Tibial nerve (tissue), 4 donors: ENCODE results near the gene AUH.

Experiments used
- EP300 ChIP-seq, 2 donors: sonication (generic); formaldehyde crosslinking; IDR thresholded peaks; one replicate each; pipeline ENCODE4 v1.6.1; 2017; ENCODE audit warnings: antibody characterized with exemption in 2 of 2, mild to moderate bottlenecking in 1 of 2
- POLR2A ChIP-seq, 2 donors: fragments of 450-650 bp; IDR thresholded peaks; one replicate each; pipeline ENCODE4 v1.6.1; 2017; ENCODE audit warnings: antibody characterized with exemption in 2 of 2, mild to moderate bottlenecking in 2 of 2, moderate library complexity in 2 of 2
- TF ChIP-seq, protein P1 (sequence below), 5 experiments: fragments of 200-600 bp in 3 of 5; fragments of 450-650 bp in 2 of 5; sonication (generic) in 3 of 5; IDR thresholded peaks; one replicate each; pipeline ENCODE4 v1.5.1; 2016 to 2019; ENCODE audit warnings: antibody characterized with exemption in 5 of 5, mild to moderate bottlenecking in 3 of 5, moderate library complexity in 2 of 5

DNA sequence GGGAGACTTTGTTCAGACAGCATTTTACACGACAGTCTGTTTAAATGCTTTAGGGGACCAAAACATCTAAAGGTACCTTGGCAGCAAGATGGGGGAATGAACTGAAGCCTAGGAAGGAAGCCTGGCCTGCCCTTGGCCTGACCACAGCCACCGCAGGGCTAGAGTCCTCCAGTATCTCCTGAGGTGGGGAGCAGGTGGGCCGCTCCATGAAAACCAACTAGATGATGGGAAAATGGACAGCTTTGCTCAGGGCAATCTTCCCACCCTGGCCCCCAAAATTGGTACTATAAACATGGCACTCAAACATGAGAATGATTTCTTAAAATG is 153.3 kb downstream of the AUH start:
- TF ChIP-seq, protein P1, sequence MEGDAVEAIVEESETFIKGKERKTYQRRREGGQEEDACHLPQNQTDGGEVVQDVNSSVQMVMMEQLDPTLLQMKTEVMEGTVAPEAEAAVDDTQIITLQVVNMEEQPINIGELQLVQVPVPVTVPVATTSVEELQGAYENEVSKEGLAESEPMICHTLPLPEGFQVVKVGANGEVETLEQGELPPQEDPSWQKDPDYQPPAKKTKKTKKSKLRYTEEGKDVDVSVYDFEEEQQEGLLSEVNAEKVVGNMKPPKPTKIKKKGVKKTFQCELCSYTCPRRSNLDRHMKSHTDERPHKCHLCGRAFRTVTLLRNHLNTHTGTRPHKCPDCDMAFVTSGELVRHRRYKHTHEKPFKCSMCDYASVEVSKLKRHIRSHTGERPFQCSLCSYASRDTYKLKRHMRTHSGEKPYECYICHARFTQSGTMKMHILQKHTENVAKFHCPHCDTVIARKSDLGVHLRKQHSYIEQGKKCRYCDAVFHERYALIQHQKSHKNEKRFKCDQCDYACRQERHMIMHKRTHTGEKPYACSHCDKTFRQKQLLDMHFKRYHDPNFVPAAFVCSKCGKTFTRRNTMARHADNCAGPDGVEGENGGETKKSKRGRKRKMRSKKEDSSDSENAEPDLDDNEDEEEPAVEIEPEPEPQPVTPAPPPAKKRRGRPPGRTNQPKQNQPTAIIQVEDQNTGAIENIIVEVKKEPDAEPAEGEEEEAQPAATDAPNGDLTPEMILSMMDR (IDR thresholded peaks at IDR 0.05), result no peak
- TF ChIP-seq EP300 (IDR thresholded peaks at IDR 0.05) (no peak), POLR2A (IDR thresholded peaks at IDR 0.05) (no peak)
